ENCODE data around the gene PELI3. TPM values are rescaled to one million over a fixed set of nuclear protein-coding genes. Genes with fewer than 3 reads are reported as not detected.

PELI3 gene
- total RNA-seq, 1 donor from 2014 or later: 11.6 TPM

DNA sequence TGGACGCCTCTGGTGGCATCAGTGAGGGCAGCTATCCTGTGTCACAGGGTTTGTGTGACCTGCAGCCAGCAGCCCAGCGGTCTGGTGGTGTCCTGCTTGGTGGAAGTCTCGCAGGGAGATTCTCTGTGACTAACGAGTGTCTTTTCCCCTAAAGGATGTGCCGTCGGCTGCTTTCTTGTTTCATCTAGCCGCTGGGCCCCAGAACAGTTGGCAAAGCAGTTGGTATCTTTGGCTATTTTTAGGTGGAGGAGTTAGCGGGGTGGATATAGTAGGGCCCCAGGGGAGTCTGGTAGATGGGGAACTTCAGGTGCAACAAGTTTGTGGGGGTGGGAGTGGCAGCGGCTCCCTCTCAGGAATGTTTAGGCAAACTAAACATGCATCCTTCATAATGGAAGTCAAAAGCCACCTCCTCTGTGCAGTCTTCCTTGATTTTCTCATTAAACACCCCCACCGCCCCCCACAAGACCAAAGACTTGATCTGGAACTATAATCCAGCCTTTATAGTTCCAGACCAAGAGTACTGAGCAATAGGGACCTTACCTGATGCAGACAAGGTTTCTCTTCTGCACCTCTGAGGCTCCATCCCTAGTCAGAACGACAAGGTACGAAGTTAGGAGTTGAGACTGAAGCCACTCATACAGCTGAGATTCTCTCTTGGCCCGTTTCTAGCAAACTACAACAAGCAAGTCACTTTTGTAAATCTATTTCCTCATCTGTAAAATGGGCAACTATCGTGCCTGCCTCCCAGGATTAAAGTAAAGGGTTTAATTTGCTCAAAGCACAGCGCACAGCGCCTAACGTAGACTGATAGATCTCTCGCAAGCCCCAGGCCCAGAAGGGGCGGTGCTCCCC is 1.1 kb upstream of the PELI3 start:
- Histone ChIP-seq H3K4me3 (ENCODE audit: low read depth, low read length) (peak overlapping the region; percentile 63), H3K27me3 (ENCODE audit: control insufficient read depth, insufficient read depth, low read length) (no peaks in the 10 kb centered on the region), H3K36me3 (ENCODE audit: control insufficient read depth, insufficient read depth, low read length) (peaks cover 2% of the 10 kb centered on the region)
- DNase-seq (ENCODE audit: low read depth) (no peak), FAIRE-seq (no peak)
- TF ChIP-seq, protein P1, sequence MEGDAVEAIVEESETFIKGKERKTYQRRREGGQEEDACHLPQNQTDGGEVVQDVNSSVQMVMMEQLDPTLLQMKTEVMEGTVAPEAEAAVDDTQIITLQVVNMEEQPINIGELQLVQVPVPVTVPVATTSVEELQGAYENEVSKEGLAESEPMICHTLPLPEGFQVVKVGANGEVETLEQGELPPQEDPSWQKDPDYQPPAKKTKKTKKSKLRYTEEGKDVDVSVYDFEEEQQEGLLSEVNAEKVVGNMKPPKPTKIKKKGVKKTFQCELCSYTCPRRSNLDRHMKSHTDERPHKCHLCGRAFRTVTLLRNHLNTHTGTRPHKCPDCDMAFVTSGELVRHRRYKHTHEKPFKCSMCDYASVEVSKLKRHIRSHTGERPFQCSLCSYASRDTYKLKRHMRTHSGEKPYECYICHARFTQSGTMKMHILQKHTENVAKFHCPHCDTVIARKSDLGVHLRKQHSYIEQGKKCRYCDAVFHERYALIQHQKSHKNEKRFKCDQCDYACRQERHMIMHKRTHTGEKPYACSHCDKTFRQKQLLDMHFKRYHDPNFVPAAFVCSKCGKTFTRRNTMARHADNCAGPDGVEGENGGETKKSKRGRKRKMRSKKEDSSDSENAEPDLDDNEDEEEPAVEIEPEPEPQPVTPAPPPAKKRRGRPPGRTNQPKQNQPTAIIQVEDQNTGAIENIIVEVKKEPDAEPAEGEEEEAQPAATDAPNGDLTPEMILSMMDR (IDR thresholded peaks at IDR 0.05; ENCODE audit: insufficient read depth, low read length, severe bottlenecking): no peak

DNA sequence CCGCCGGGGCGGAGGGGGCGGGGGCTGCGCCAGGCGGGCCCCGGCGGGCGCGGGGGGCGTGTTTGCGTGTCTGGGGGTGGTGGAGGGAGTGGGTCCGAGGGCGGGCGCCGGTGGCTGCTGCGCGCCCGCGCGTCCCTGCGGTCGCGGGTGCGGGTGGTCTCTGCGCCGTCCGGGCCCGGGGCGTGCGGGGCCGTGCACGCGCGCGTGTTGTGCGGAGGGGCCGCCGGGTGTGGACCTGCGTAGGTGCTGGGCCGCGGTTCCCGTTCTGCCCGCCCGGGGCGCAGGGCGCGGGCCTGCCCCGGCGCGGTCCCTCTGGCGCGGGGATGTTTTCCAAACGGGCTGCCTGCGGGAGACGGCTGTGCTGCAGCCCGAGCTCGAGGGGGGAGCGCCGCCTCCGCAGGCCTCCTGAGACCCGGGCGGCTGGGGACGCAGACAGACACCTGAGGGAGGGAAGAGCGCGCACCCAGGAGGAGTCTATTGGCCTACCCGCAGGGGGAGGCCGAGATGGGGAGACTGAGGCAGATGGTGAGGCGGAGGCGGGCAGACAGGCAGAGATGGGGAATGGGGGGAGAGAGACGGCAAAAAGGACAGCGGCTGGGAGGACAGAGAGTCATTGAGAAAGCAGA is 442 bp downstream of the PELI3 start:
- peak; percentile 7 for DNase-seq (ENCODE audit: low read depth)
- no peak for FAIRE-seq
- Histone ChIP-seq H3K4me3 (ENCODE audit: low read depth, low read length) (peak overlapping the region; percentile 63), H3K36me3 (ENCODE audit: control insufficient read depth, insufficient read depth, low read length) (peaks cover 2% of the 10 kb centered on the region), H3K27me3 (ENCODE audit: control insufficient read depth, insufficient read depth, low read length) (no peaks in the 10 kb centered on the region)
- TF ChIP-seq, protein P1 (IDR thresholded peaks at IDR 0.05; ENCODE audit: insufficient read depth, low read length, severe bottlenecking): peak; percentile 49

DNA sequence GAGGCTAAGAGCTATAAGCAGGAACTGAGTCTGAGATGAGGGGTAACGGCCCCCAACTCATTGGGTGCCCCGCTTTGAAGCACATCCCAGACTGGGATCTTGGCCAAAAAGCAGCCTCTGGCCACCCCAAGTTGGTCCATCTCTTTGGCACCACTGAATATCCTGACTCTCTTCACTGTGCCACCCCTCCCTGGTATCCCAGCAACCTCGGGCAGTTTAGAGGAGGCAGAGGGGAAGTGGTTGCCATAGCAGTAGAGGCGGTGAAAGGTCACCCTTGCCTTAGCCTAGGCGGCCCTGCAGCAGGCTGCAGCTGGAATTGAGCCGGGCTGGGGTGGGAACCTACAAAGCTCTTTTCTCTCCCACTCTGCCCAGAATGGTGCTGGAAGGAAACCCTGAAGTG is 1.1 kb downstream of the PELI3 start:
- peaks cover 5% of the 10 kb centered on the region for H3K36me3 ChIP-seq (ENCODE audit: control insufficient read depth, insufficient read depth, low read length)
- TF ChIP-seq, protein P1 (IDR thresholded peaks at IDR 0.05; ENCODE audit: insufficient read depth, low read length, severe bottlenecking): no peak
- peak overlapping the region; percentile 63 for H3K4me3 ChIP-seq (ENCODE audit: low read depth, low read length)
- FAIRE-seq (no peak), DNase-seq (ENCODE audit: low read depth) (no peak)
- no peaks in the 10 kb centered on the region for H3K27me3 ChIP-seq (ENCODE audit: control insufficient read depth, insufficient read depth, low read length)

DNA sequence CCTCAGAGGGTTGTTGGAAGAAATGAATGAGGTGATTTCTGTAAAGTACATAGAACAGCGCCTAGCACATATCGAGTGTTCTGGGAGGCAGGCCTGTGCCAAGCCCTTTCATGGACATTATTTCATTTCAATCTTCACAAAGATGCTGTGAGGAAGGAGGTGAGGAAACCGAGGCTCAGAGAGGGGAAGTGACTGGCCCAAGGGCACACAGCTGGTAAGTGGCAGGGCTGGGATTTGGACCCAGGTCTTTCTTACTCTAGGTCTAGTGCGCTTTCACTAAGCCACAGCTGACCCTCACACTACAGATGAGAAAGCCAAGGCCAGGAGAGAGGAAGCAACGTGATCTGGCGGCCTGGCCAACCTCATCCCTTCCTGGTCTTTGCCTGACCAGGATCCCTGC is 2.0 kb downstream of the PELI3 start:
- no peak overlapping the region for H3K4me3 ChIP-seq (ENCODE audit: low read depth, low read length)
- no peaks in the 10 kb centered on the region for H3K27me3 ChIP-seq (ENCODE audit: control insufficient read depth, insufficient read depth, low read length)
- peaks cover 5% of the 10 kb centered on the region for H3K36me3 ChIP-seq (ENCODE audit: control insufficient read depth, insufficient read depth, low read length)
- TF ChIP-seq, protein P1 (IDR thresholded peaks at IDR 0.05; ENCODE audit: insufficient read depth, low read length, severe bottlenecking): no peak
- DNase-seq (ENCODE audit: low read depth) (no peak), FAIRE-seq (no peak)

DNA sequence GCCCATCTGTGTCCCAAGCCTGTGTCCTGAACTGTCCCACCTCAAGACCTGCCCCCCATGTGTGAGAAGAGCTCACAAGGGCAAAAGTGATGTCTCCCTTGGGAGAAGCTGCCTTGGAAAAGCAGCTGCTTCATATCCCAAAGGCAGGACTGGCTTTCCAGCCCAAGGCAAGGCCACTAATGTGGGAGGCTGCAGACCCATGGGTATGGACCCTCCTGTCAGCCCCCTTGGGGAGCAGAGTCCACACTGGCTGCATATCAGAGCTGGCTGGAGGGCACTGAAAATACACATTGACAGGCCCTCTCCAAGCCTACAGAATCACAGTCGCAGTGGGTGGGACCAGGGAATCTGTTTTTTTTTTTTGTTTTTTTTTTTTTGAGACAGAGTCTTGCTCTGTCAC is 2.7 kb downstream of the PELI3 start:
- FAIRE-seq: no peak
- peaks cover 8% of the 10 kb centered on the region for H3K36me3 ChIP-seq (ENCODE audit: control insufficient read depth, insufficient read depth, low read length)
- H3K4me3 ChIP-seq (ENCODE audit: low read depth, low read length): no peak overlapping the region

More for the DNA sequence above, 2.7 kb downstream of the PELI3 start:
- TF ChIP-seq, protein P1 (IDR thresholded peaks at IDR 0.05; ENCODE audit: insufficient read depth, low read length, severe bottlenecking): no peak
- no peaks in the 10 kb centered on the region for H3K27me3 ChIP-seq (ENCODE audit: control insufficient read depth, insufficient read depth, low read length)
- DNase-seq (ENCODE audit: low read depth): no peak
